Measurements from ENCODE around the gene OXLD1.

The OXLD1 gene

DNA sequence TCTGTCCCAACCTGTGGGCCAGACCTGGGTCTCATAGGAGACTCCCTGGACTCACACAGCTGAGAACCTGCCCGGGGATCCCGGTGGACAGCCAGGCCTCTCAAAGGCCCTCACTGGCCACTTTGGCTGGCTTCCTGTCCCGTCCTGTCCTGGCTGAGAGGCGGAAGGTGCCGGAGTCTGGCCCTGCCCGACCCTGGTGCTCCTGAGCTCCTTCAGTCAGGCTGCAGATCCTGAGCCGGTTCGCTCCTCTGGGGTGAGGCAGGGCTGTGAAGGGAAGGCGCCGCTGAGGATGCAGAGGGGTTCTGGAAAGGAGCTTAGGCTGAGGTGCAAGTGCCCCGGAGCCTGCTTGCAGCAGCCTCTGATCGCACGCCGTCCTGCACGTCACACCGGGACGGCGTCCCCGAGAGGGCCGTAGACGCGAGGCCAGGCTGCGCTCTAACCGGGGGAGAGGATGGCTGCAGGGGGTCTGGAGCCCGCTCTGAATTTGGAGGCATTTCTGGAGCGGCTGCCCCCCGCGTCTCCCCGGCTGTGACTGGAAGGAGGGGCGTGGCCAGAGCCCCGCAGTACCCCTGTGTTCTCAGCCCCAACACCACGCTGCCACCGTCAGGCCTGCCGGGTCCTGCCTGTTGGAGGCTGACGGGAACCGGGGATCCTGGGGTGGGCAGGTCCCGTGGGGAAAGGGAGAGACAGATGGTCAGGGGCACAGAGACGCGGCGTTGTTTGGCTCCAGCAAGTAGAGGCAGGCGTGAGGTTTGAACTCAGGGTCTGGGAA lies 21.6 kb upstream of the OXLD1 start:
- H3K4me1 ChIP-seq (ENCODE audit: control insufficient read depth, insufficient read depth, low read length), result peaks cover 14% of the 10 kb centered on the region
- no peak overlapping the region for H3K4me3 ChIP-seq (ENCODE audit: low read length)
- no peaks in the 10 kb centered on the region for H3K9me3 ChIP-seq (ENCODE audit: control insufficient read depth, low read length)
- no peaks in the 10 kb centered on the region for H3K27me3 ChIP-seq (replicated peaks; ENCODE audit: control insufficient read depth, insufficient read depth, low read length)
- no peak overlapping the region for H3K9ac ChIP-seq (ENCODE audit: low read length)
- DNase-seq (ENCODE audit: low read depth), result no peak
- peaks cover 71% of the 10 kb centered on the region for H3K36me3 ChIP-seq (ENCODE audit: control insufficient read depth, insufficient read depth, low read length, severe bottlenecking)

DNA sequence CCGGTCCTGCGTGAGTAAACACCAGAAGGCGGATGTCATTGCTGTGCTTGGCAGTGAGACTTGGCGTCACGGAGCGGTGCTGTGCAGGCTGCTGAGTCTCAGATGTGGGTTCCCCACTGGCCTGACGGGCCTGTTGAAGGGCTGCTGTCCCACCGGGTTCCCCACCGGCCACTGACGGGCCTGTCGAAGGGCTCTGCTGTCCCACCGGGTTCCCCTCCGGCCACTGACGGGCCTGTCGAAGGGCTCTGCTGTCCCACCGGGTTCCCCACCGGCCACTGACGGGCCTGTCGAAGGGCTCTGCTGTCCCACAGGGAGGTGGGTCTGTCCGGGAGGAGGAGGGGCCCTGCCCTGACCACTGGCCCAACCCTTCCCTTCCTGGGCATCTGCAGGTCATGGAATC lies 20.2 kb upstream of the OXLD1 start:
- H3K9ac ChIP-seq (ENCODE audit: low read length), result no peak overlapping the region
- no peak for DNase-seq (ENCODE audit: low read depth)
- H3K36me3 ChIP-seq (ENCODE audit: control insufficient read depth, insufficient read depth, low read length, severe bottlenecking), result peaks cover 60% of the 10 kb centered on the region

DNA sequence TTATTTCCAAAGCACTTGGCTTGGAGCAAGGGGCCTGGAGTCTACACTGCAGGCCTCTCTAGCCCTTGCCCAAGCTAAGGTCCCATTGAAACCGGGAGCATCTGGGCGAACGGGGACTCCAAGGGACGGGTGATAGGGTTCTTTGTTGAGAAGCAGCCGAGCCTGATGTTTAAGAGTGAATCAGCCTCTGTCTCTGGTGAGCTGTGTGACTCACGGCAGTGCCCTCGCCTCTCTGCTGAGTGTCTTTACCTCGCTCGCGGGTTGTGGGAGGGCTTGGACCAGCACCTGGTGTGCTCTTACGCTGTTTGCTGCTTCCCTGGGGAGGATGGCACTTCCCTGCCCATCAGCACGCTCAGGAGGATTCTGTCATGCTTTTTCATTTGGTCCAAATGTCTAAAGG lies 18.7 kb upstream of the OXLD1 start:
- no peaks in the 10 kb centered on the region for H3K27me3 ChIP-seq (replicated peaks; ENCODE audit: control insufficient read depth, insufficient read depth, low read length)
- H3K36me3 ChIP-seq (ENCODE audit: control insufficient read depth, insufficient read depth, low read length, severe bottlenecking), result peaks cover 45% of the 10 kb centered on the region
- no peaks in the 10 kb centered on the region for H3K9me3 ChIP-seq (ENCODE audit: control insufficient read depth, low read length)
- peak overlapping the region; percentile 89 for H3K4me3 ChIP-seq (ENCODE audit: low read length)
- H3K4me1 ChIP-seq (ENCODE audit: control insufficient read depth, insufficient read depth, low read length), result peaks cover 27% of the 10 kb centered on the region
- peak overlapping the region; percentile 90 for H3K9ac ChIP-seq (ENCODE audit: low read length)
- DNase-seq (ENCODE audit: low read depth), result peak; percentile 64

More for the DNA sequence above, 20.2 kb upstream of the OXLD1 start:
- Histone ChIP-seq H3K4me1 (ENCODE audit: control insufficient read depth, insufficient read depth, low read length) (peaks cover 27% of the 10 kb centered on the region), H3K4me3 (ENCODE audit: low read length) (no peak overlapping the region), H3K27me3 (replicated peaks; ENCODE audit: control insufficient read depth, insufficient read depth, low read length) (no peaks in the 10 kb centered on the region), H3K9me3 (ENCODE audit: control insufficient read depth, low read length) (no peaks in the 10 kb centered on the region)

- no peaks in the 10 kb centered on the region for H3K9me3 ChIP-seq (ENCODE audit: control insufficient read depth, low read length)
- H3K9ac ChIP-seq (ENCODE audit: low read length), result peak overlapping the region; percentile 90
- no peaks in the 10 kb centered on the region for H3K27me3 ChIP-seq (replicated peaks; ENCODE audit: control insufficient read depth, insufficient read depth, low read length)
- H3K36me3 ChIP-seq (ENCODE audit: control insufficient read depth, insufficient read depth, low read length, severe bottlenecking), result peaks cover 38% of the 10 kb centered on the region
- peaks cover 27% of the 10 kb centered on the region for H3K4me1 ChIP-seq (ENCODE audit: control insufficient read depth, insufficient read depth, low read length)
- peak; percentile 87 for DNase-seq (ENCODE audit: low read depth)
- H3K4me3 ChIP-seq (ENCODE audit: low read length), result peak overlapping the region; percentile 89
These were observed 18.1 kb upstream of the OXLD1 start for GRCh38 chr17:81684442-81684911.

GRCh38 chr17:81683584-81684441 lies 17.4 kb upstream of the OXLD1 start, which contains the start of the genes ARL16 and HGS:
Gene ARL16 (minus strand): TSS chr17:81683797. CDS start chr17:81683753, 44 bp downstream.
Gene HGS (plus strand): TSS chr17:81684011. CDS start chr17:81684067, 56 bp downstream.
- peaks cover 32% of the 10 kb centered on the region for H3K36me3 ChIP-seq (ENCODE audit: control insufficient read depth, insufficient read depth, low read length, severe bottlenecking)
- no peaks in the 10 kb centered on the region for H3K9me3 ChIP-seq (ENCODE audit: control insufficient read depth, low read length)
- no peaks in the 10 kb centered on the region for H3K27me3 ChIP-seq (replicated peaks; ENCODE audit: control insufficient read depth, insufficient read depth, low read length)
- H3K9ac ChIP-seq (ENCODE audit: low read length), result peak within 1 kb of the TSS; percentile 96
- peak; percentile 100 for DNase-seq (ENCODE audit: low read depth)
- H3K4me3 ChIP-seq (ENCODE audit: low read length), result peak within 1 kb of the TSS; percentile 89
- peaks cover 27% of the 10 kb centered on the region for H3K4me1 ChIP-seq (ENCODE audit: control insufficient read depth, insufficient read depth, low read length)

DNA sequence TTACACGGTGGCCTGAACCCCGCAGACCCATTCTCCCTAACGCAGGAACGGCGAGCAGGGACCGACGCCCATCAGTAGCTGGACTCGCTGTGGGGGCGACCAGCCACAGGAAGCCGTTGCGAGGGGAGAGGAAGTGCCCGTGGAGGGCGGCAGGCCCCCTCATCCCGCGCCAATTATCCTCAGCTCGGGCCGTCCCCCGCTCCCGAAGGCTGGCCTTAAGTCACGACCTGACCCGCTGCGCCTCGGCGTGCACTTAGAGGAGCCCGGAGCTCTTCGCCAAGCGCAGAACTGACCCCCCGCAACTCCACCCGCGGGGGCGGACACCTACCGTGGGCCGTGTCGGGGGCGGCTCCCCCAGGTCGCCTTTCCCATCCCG lies 16.8 kb upstream of the OXLD1 start:
- H3K27me3 ChIP-seq (replicated peaks; ENCODE audit: control insufficient read depth, insufficient read depth, low read length), result no peaks in the 10 kb centered on the region
- no peaks in the 10 kb centered on the region for H3K9me3 ChIP-seq (ENCODE audit: control insufficient read depth, low read length)
- H3K9ac ChIP-seq (ENCODE audit: low read length), result peak overlapping the region; percentile 96
- H3K36me3 ChIP-seq (ENCODE audit: control insufficient read depth, insufficient read depth, low read length, severe bottlenecking), result peaks cover 26% of the 10 kb centered on the region
- DNase-seq (ENCODE audit: low read depth), result no peak
- H3K4me3 ChIP-seq (ENCODE audit: low read length), result peak overlapping the region; percentile 89
- H3K4me1 ChIP-seq (ENCODE audit: control insufficient read depth, insufficient read depth, low read length), result peaks cover 27% of the 10 kb centered on the region

DNA sequence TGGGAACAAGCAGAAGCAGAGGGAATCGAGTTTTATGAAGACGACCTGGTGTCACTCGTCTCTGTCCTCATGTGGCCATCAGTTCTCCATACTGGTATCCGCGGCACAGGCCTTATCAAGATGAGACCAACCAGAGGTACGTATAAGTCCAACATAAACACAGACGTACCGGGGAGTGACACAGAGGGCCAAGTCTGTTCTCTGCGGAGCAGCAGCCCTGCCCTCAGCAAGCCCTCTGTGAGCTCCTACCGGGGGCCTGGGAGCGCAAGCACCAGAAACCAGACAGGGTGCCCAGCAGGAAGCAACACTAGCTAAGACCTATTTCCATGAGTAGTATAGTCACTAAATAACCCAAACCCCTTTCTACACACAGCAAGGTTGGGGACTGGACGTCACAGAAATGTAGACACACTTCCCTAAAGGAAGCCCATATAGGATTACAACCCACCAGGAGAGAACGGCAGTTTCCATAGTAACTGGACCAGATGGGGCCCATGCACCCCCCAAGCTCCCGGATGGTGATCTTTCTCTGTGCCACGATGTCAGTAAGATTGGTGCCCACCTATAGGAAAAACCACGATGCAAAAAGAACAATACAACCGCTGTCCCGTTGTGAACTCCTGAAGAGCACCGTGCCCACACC lies 16.3 kb upstream of the OXLD1 start:
- H3K9me3 ChIP-seq (ENCODE audit: control insufficient read depth, low read length), result no peaks in the 10 kb centered on the region
- DNase-seq (ENCODE audit: low read depth), result peak; percentile 51
- peak overlapping the region; percentile 89 for H3K4me3 ChIP-seq (ENCODE audit: low read length)
- no peaks in the 10 kb centered on the region for H3K27me3 ChIP-seq (replicated peaks; ENCODE audit: control insufficient read depth, insufficient read depth, low read length)
- H3K4me1 ChIP-seq (ENCODE audit: control insufficient read depth, insufficient read depth, low read length), result peaks cover 27% of the 10 kb centered on the region
- peak overlapping the region; percentile 96 for H3K9ac ChIP-seq (ENCODE audit: low read length)
- H3K36me3 ChIP-seq (ENCODE audit: control insufficient read depth, insufficient read depth, low read length, severe bottlenecking), result peaks cover 20% of the 10 kb centered on the region

DNA sequence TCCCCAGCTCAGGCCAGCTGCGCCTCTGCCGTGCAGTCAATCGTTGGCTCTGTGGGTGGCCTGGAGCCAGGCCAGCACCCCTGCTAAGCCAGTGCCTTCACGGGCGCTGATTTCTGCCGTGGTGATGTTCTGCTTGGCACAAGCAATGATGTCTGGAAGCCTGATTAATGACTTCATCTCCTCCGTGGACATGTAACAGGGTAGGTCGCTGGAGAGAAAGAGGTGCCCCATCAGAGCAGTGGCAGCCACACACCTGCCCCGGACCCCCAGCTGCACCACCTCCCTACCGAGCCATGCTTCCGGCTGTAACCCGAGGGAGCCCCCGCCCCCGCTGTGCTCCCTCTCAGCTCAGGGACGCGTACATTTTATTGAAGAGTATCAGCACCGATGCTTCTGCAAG lies 15.3 kb upstream of the OXLD1 start:
- peaks cover 10% of the 10 kb centered on the region for H3K36me3 ChIP-seq (ENCODE audit: control insufficient read depth, insufficient read depth, low read length, severe bottlenecking)
- DNase-seq (ENCODE audit: low read depth), result no peak
- H3K4me1 ChIP-seq (ENCODE audit: control insufficient read depth, insufficient read depth, low read length), result peaks cover 33% of the 10 kb centered on the region
- H3K27me3 ChIP-seq (replicated peaks; ENCODE audit: control insufficient read depth, insufficient read depth, low read length), result no peaks in the 10 kb centered on the region
- no peaks in the 10 kb centered on the region for H3K9me3 ChIP-seq (ENCODE audit: control insufficient read depth, low read length)
- no peak overlapping the region for H3K4me3 ChIP-seq (ENCODE audit: low read length)
- H3K9ac ChIP-seq (ENCODE audit: low read length), result no peak overlapping the region

DNA sequence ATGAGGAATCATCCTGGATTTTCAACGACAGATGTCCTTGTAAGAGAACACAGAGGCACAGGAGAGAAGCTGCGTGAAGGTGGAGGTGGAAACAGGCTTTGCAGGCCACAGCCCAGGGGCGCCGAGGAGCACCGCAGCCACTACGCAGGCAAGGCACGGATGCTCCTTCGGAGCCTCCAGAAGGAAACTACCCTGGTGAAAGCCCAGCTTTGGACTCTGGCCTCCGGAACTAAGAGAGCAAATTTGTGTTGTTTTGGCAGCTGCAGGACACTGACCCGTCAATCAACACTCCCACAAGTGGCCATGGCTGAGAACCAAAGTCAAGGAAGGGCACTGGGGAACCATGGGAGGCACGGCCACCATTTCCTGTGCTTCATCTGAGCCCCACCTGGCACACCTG lies 13.7 kb upstream of the OXLD1 start:
- no peak for DNase-seq (ENCODE audit: low read depth)
- no peaks in the 10 kb centered on the region for H3K9me3 ChIP-seq (ENCODE audit: control insufficient read depth, low read length)
- no peaks in the 10 kb centered on the region for H3K36me3 ChIP-seq (ENCODE audit: control insufficient read depth, insufficient read depth, low read length, severe bottlenecking)

GRCh38 chr17:81676906-81677305 lies 10.5 kb upstream of the OXLD1 start:
- no peak for DNase-seq (ENCODE audit: low read depth)
- H3K4me1 ChIP-seq (ENCODE audit: control insufficient read depth, insufficient read depth, low read length), result peaks cover 12% of the 10 kb centered on the region
- no peaks in the 10 kb centered on the region for H3K27me3 ChIP-seq (replicated peaks; ENCODE audit: control insufficient read depth, insufficient read depth, low read length)
- peaks cover 24% of the 10 kb centered on the region for H3K36me3 ChIP-seq (ENCODE audit: control insufficient read depth, insufficient read depth, low read length, severe bottlenecking)
- no peaks in the 10 kb centered on the region for H3K9me3 ChIP-seq (ENCODE audit: control insufficient read depth, low read length)
- no peak overlapping the region for H3K4me3 ChIP-seq (ENCODE audit: low read length)
- H3K9ac ChIP-seq (ENCODE audit: low read length), result no peak overlapping the region

More for the DNA sequence above, 13.7 kb upstream of the OXLD1 start:
- Histone ChIP-seq H3K4me1 (ENCODE audit: control insufficient read depth, insufficient read depth, low read length) (peaks cover 31% of the 10 kb centered on the region), H3K4me3 (ENCODE audit: low read length) (no peak overlapping the region), H3K27me3 (replicated peaks; ENCODE audit: control insufficient read depth, insufficient read depth, low read length) (no peaks in the 10 kb centered on the region), H3K9ac (ENCODE audit: low read length) (peak overlapping the region; percentile 36)

Measured in adipocyte (in vitro differentiated cells).